T-helper 22 cell (primary cell): Measurements from ENCODE around the gene ZBTB4.
"Not testable (repeated sequence)": the region's sequence is repeated elsewhere in the genome, so short reads cannot be mapped to it uniquely, and the experiment has no call there.

Experiments
- DNase-seq: peaks from one replicate; pipeline ENCODE4 v3.0.0-alpha.2; 2020; ENCODE audit warnings: low read depth

Gene ZBTB4

DNA sequence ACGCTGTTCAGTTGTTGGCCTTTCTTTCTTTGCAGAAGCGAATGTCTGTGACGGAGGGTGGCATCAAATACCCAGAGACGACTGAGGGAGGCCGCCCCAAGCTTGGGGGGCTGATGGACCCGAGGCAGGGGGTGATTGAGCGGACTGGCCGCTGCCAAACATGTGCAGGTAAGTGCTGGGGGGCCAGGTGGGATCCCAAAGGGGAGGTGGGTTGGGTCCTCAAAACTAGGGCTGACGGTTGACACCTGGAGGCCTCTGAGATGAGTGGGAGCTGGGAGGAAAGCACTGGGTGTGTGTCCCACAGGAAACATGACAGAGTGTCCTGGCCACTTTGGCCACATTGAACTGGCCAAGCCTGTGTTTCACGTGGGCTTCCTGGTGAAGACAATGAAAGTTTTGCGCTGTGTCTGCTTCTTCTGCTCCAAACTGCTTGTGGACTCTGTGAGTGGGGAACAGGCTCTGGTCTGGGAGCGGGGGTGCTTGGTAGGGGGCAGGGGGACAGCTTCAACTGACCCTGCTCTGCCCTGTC lies 16.5 kb upstream of the ZBTB4 start:
- no peak for DNase-seq

GRCh38 chr17:7493941-7494340 lies 14.5 kb upstream of the ZBTB4 start:
- no peak for DNase-seq

- no peak for DNase-seq
These were observed 12.2 kb upstream of the ZBTB4 start for GRCh38 chr17:7491583-7491982.

GRCh38 chr17:7490144-7490543 lies 10.7 kb upstream of the ZBTB4 start:
- no peak for DNase-seq

GRCh38 chr17:7486181-7486580 lies 6.8 kb upstream of the ZBTB4 start:
- no peak for DNase-seq

DNA sequence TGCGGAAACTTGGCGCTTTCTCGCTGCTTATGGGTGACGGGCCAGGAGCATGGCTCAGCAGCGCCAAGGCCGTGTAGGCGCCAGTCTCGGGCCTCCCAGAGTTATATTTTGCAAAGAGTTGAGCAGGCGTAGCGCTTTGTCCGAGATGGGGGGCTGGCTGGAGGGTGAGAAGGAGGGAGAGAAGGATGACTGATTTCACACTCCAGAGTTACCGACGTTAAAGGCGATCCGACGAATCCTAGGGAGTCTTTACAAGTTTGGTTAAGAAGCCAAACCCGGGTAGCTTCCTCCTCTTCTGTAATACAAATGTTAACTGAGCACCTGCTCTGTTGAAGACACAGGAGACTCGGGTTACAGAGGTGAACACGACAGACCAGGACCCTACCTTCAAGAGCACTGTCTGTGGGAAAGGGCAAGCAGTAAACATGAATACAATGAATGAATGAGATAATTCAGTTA lies 5.5 kb upstream of the ZBTB4 start:
- DNase-seq, result no peak

DNA sequence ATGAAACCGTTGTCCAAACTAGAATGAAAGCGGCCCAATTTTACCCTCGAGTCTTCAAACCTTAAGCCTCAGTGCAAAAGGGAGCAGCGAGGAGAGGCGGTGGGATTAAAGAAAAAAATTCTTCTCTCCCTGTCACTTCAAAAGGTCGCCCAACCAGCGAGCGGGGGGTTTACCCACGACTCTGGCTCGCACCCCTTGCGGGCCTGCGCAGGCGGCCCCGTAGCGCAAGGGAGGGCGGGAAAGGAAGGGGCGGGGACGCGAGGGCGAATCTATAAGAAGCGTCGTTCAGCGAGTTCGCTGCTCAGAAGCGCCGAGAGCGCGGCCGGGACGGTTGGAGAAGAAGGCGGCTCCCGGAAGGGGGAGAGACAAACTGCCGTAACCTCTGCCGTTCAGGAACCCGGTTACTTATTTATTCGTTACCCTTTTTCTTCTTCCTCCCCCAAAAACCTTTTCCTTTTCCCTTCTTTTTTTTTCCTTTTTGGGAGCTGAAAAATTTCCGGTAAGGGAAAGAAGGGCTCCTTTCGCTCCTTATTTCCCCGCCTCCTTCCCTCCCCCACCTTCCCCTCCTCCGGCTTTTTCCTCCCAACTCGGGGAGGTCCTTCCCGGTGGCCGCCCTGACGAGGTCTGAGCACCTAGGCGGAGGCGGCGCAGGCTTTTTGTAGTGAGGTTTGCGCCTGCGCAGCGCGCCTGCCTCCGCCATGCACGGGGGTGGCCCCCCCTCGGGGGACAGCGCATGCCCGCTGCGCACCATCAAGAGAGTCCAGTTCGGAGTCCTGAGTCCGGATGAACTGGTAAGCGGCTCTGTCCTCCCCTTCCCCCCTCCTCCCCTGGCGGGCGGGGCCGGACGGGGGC lies 4.9 kb upstream of the ZBTB4 start, which contains the start of gene POLR2A:
POLR2A (plus strand) TSS at position 300 of the 852 bp plus-strand sequence.
- DNase-seq, result peak; percentile 93

GRCh38 chr17:7483255-7484066 lies 4.0 kb upstream of the ZBTB4 start:
- peak; percentile 90 for DNase-seq

DNA sequence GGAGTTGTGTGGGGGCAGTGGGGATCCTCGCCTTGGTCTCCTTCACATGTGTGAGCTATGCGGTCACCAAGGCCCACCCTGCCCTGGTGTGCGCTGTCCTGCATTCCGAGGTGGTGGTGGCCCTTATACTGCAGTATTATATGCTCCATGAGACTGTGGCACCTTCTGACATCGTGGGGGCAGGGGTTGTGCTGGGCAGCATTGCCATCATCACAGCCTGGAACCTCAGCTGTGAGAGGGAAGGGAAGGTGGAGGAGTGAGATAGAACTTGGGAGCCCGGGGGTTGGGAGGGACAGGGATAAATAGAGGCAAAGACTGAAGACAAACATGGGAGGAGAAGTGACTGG lies 3.3 kb upstream of the ZBTB4 start:
- not testable (repeated sequence) for DNase-seq

GRCh38 chr17:7481842-7482741 lies 2.7 kb upstream of the ZBTB4 start:
- not testable (repeated sequence) for DNase-seq

GRCh38 chr17:7481275-7481674 lies 1.8 kb upstream of the ZBTB4 start, which contains the start of gene SLC35G6:
TSS of gene SLC35G6 (plus strand) at chr17:7481446. CDS start at chr17:7481517, 71 bp downstream.
- not testable (repeated sequence) for DNase-seq

DNA sequence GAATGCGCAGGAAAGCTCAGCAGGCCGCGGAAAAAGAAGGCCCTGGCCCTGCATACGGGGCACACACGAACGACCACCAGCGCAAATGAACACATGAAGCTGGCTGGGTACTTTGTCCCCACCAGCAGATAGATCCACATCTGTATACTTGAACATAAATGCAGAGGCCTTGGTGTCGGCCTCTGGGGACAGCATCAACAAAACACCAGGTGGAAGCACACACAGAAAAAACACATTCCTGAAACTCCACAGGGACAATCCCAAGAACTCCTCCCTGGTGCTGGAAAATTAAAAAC lies 606 bp upstream of the ZBTB4 start:
- DNase-seq, result no peak

DNA sequence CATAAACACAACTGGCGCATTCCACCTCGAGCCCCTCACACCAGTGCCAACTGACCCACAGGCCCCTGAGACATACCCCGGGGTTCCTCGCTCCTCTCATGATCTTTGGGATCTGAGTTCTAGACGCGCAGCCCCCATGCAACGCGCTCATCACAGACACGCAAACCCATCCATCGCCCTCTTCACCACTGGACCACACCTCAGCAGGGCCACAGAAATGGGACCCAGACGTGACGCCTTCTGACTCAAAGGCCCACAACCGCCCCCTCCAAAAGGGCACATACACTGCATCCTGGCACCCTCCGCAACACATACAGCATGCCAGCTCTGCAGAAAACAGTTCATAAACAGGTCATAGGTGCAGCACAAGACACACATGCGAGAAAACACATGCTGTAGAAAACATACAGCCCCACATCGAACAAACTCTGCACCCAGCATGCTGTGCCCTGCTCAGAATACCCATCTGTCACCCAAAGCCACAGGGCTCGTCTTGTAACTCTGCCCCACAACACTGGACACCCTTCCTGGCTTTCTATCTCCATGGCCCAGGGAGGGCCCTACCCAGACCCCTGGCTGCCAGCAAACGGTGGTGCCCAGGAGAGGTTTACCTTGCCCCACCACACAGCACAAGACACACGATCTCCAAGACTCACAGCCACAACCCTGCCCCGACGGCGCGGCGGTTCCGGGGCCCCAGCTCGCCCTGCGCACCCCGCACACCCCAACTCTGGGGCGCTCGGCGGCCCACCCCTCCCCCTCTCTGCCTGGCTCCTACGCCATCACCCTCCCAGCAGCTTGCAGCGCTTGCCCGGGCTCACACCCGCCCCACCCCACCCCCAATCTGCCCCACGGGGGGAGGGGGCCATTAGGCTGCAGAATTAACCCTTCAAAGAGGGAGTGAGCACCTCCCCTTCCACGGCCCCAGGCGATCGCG lies 887 bp downstream of the ZBTB4 start:
- peak; percentile 63 for DNase-seq

- no peak for DNase-seq
These were observed 1.8 kb downstream of the ZBTB4 start for GRCh38 chr17:7477392-7478275.

DNA sequence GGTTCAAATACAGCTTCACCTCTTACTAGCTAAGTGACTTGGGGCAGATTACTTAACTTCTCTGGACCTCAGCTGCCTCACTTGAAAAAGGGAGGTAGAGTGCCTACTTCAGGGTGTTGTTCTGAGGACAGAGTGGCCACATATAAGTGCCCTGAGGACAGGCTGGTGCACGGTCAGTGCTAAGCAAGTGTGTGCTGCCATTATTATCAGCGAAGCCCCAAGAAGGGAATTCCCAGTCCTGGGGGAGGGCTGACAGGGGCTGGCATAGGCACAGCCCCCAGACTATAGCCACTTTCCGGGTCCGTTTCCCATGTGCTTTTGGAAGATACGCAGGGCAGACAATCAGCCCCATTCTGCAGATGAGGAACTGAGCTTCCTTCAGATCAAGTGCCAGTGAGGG lies 2.5 kb downstream of the ZBTB4 start:
- no peak for DNase-seq

GRCh38 chr17:7476494-7476893 lies 2.9 kb downstream of the ZBTB4 start:
- no peak for DNase-seq

DNA sequence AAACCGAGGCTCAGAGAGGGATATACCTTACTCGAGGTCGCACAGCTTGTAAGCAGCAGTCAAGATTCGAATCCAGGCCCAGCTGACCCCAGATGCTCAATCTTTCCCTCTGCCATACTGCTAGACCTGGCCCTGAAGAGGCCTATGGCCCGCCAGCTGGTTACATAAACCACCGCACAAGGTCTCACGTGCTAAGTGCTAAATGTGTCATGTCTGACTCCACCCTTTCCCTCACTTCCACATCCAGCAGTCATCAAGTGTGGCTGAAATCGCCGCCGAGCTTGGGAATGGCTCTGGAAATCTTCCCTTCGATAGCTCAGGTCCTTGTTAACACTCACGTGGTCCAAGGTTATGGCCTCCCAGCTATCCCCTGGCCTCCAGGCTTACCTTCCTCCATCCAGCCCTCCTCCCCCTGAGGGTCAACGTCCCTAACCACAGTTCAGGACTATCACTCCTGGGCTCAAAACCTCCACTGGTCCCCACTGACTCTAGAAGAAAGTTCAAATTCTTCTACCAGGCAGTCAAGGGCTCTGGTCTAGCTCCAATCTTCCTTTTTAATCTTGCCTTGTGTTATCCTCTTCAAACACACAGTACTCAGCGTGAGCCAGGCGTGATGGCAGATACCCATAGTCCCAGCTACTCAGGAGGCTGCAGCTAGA lies 3.5 kb downstream of the ZBTB4 start:
- no peak for DNase-seq

- DNase-seq, result not testable (repeated sequence)
These were observed 4.7 kb downstream of the ZBTB4 start for GRCh38 chr17:7474767-7475166.

GRCh38 chr17:7471729-7472128 lies 7.7 kb downstream of the ZBTB4 start:
- no peak for DNase-seq
